ENCODE results near the gene MAGI1.

DNA sequence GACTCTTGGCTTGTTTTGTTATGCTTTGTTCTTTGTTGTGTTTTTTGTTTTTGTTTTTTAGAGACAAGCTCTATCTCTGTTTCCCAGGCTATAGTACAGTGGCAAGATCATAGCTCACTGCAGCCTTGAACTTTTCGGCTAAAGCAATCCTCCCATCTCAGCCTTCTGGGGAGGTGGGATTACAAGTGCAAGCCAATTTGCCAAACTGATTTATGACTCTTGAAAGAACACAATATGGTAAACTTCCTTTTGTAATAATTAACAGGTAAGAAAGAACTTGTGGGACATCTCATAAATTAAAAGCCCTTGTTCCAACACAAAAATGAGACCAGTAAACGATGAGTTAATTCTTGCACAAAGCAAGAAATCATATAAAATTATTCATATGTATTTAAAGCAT lies 476.3 kb downstream of the MAGI1 start:
- TF ChIP-seq, protein P1, sequence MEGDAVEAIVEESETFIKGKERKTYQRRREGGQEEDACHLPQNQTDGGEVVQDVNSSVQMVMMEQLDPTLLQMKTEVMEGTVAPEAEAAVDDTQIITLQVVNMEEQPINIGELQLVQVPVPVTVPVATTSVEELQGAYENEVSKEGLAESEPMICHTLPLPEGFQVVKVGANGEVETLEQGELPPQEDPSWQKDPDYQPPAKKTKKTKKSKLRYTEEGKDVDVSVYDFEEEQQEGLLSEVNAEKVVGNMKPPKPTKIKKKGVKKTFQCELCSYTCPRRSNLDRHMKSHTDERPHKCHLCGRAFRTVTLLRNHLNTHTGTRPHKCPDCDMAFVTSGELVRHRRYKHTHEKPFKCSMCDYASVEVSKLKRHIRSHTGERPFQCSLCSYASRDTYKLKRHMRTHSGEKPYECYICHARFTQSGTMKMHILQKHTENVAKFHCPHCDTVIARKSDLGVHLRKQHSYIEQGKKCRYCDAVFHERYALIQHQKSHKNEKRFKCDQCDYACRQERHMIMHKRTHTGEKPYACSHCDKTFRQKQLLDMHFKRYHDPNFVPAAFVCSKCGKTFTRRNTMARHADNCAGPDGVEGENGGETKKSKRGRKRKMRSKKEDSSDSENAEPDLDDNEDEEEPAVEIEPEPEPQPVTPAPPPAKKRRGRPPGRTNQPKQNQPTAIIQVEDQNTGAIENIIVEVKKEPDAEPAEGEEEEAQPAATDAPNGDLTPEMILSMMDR (IDR thresholded peaks at IDR 0.05) = no peak
- TF ChIP-seq POLR2A (IDR thresholded peaks at IDR 0.05) = no peak

Data from uterus (tissue), 2 donors.